ENCODE data around the gene NRG3.

NRG3 gene

GRCh38 chr10:81874875-81875466 is at the start of gene NRG3:
NRG3 (plus strand) TSS chr10:81875194.
- no peak for DNase-seq (ENCODE audit: low read depth in 2 of 2)

GRCh38 chr10:81828251-81828650 is 46.7 kb upstream of the NRG3 start:
- DNase-seq (ENCODE audit: low read depth in 2 of 2), result no peak

GRCh38 chr10:81831060-81831459 is 43.9 kb upstream of the NRG3 start:
- no peak for DNase-seq (ENCODE audit: low read depth in 2 of 2)

GRCh38 chr10:81838950-81839349 is 36.0 kb upstream of the NRG3 start:
- no peak for DNase-seq (ENCODE audit: low read depth in 2 of 2)

GRCh38 chr10:81843042-81843441 is 32.0 kb upstream of the NRG3 start:
- DNase-seq (ENCODE audit: low read depth in 2 of 2), result no peak

- DNase-seq (ENCODE audit: low read depth in 2 of 2), result no peak
Observed at GRCh38 chr10:81847675-81848074, 27.3 kb upstream of the NRG3 start.

- DNase-seq (ENCODE audit: low read depth in 2 of 2), result no peak
Observed at GRCh38 chr10:81848514-81848913, 26.5 kb upstream of the NRG3 start.

GRCh38 chr10:81848931-81849330 is 26.1 kb upstream of the NRG3 start:
- DNase-seq (ENCODE audit: low read depth in 2 of 2), result no peak

GRCh38 chr10:81862596-81862995 is 12.4 kb upstream of the NRG3 start:
- DNase-seq (ENCODE audit: low read depth in 2 of 2), result no peak

- no peak for DNase-seq (ENCODE audit: low read depth in 2 of 2)
Observed at GRCh38 chr10:81863771-81864170, 11.2 kb upstream of the NRG3 start.

GRCh38 chr10:81865581-81865980 is 9.4 kb upstream of the NRG3 start:
- no peak for DNase-seq (ENCODE audit: low read depth in 2 of 2)

GRCh38 chr10:81866753-81867152 is 8.2 kb upstream of the NRG3 start:
- DNase-seq (ENCODE audit: low read depth in 2 of 2), result no peak

GRCh38 chr10:81870472-81870871 is 4.5 kb upstream of the NRG3 start:
- DNase-seq (ENCODE audit: low read depth in 2 of 2), result no peak

GRCh38 chr10:81871558-81871957 is 3.4 kb upstream of the NRG3 start:
- DNase-seq (ENCODE audit: low read depth in 2 of 2), result no peak

- no peak for DNase-seq (ENCODE audit: low read depth in 2 of 2)
Observed at GRCh38 chr10:81872206-81872862, 2.7 kb upstream of the NRG3 start.

GRCh38 chr10:81873231-81873931 is 1.6 kb upstream of the NRG3 start:
- no peak for DNase-seq (ENCODE audit: low read depth in 2 of 2)

GRCh38 chr10:81873932-81874816 is 820 bp upstream of the NRG3 start:
- no peak for DNase-seq (ENCODE audit: low read depth in 2 of 2)

- DNase-seq (ENCODE audit: low read depth in 2 of 2), result no peak
Observed at GRCh38 chr10:81875467-81876252, 666 bp downstream of the NRG3 start.

GRCh38 chr10:81876253-81877077 is 1.5 kb downstream of the NRG3 start:
- no peak for DNase-seq (ENCODE audit: low read depth in 2 of 2)

- DNase-seq (ENCODE audit: low read depth in 2 of 2), result no peak
Observed at GRCh38 chr10:81877596-81877995, 2.6 kb downstream of the NRG3 start.

GRCh38 chr10:81882011-81882410 is 7.0 kb downstream of the NRG3 start:
- no peak for DNase-seq (ENCODE audit: low read depth in 2 of 2)
